Neural cell (in vitro differentiated cells): ENCODE data around the gene SLC16A1. TPM values are rescaled to one million over a fixed set of nuclear protein-coding genes. Genes with fewer than 3 reads are reported as not detected.

ENCODE experiments used
- H2AFZ ChIP-seq: fragments of 200-600, 300-800 bp; sonication (generic), shearing (Covaris generic); 2 replicates; pipeline ENCODE4 v1.6.0; 2014; ENCODE audit warnings: low read depth, mild to moderate bottlenecking, antibody characterized with exemption, low read length, moderate library complexity
- H3F3A ChIP-seq: fragments of 200-600 bp; shearing (Covaris generic); 2 replicates; pipeline ENCODE4 v1.6.1; 2016; ENCODE audit warnings: mild to moderate bottlenecking, moderate library complexity, mixed read lengths, antibody characterized with exemption, low read length; ENCODE audit not compliant: insufficient read depth, poor library complexity, severe bottlenecking
- H3K27ac ChIP-seq: fragments of 200-600, 300-800 bp; sonication (generic), shearing (Covaris generic); 2 replicates; pipeline ENCODE4 v1.5.1; 2014; ENCODE audit warnings: mild to moderate bottlenecking, low read length, moderate library complexity
- H3K27me3 ChIP-seq: fragments of 300-800, 200-600 bp; sonication (generic), shearing (Covaris generic); 2 replicates; pipeline ENCODE4 v1.6.0; 2014; ENCODE audit warnings: mild to moderate bottlenecking, low read depth, low read length, moderate library complexity; ENCODE audit not compliant: insufficient read depth
- H3K36me3 ChIP-seq: fragments of 300-800, 200-600 bp; sonication (generic), shearing (Covaris generic); 2 replicates; pipeline ENCODE4 v1.5.1; 2014; ENCODE audit warnings: mild to moderate bottlenecking, antibody characterized with exemption, low read length, moderate library complexity; ENCODE audit not compliant: insufficient read depth
- H3K4me2 ChIP-seq: fragments of 300-800, 200-600 bp; sonication (generic), shearing (Covaris generic); 2 replicates; pipeline ENCODE4 v1.6.0; 2014; ENCODE audit warnings: mild to moderate bottlenecking, low read length
- H3K4me3 ChIP-seq: fragments of 300-800, 200-600 bp; sonication (generic), shearing (Covaris generic); 2 replicates; pipeline ENCODE4 v1.5.1; 2014; ENCODE audit warnings: mild to moderate bottlenecking, low read length, moderate library complexity
- H3K79me2 ChIP-seq: fragments of 200-600 bp; shearing (Covaris generic); replicated peaks from 2 replicates; pipeline ENCODE4 v1.6.0; 2014; ENCODE audit warnings: mild to moderate bottlenecking, low read length, moderate library complexity; ENCODE audit not compliant: insufficient read depth
- H3K9ac ChIP-seq: fragments of 300-800, 200-600 bp; sonication (generic), shearing (Covaris generic); 2 replicates; pipeline ENCODE4 v1.6.1; 2016; ENCODE audit warnings: mild to moderate bottlenecking, low read length, mixed read lengths
- H3K9me2 ChIP-seq: fragments of 200-600 bp; shearing (Covaris generic); 2 replicates; pipeline ENCODE4 v1.6.1; 2016; ENCODE audit warnings: mild to moderate bottlenecking, low read length, mixed read lengths; ENCODE audit not compliant: insufficient read depth
- H3K9me3 ChIP-seq: fragments of 200-600, 300-800 bp; sonication (generic), shearing (Covaris generic); 2 replicates; pipeline ENCODE4 v1.6.1; 2016; ENCODE audit warnings: mild to moderate bottlenecking, mixed run types, low read length, moderate library complexity, mixed read lengths
- H4K20me1 ChIP-seq: fragments of 200-600 bp; shearing (Covaris generic); 2 replicates; pipeline ENCODE4 v1.6.1; 2016; ENCODE audit warnings: mild to moderate bottlenecking, mixed run types; ENCODE audit not compliant: insufficient read depth
- EP300 ChIP-seq: fragments of 450-650 bp; conservative IDR thresholded peaks from 2 replicates; pipeline ENCODE4 v1.6.1; 2014; ENCODE audit warnings: antibody characterized with exemption, mild to moderate bottlenecking, moderate library complexity; ENCODE audit not compliant: poor library complexity, severe bottlenecking
- EZH2 ChIP-seq: fragments of 200-600, 300-800 bp; shearing (Covaris generic), sonication (generic); IDR thresholded peaks from 2 replicates; pipeline ENCODE4 v1.6.1; 2014; ENCODE audit warnings: antibody characterized with exemption, low read length, borderline replicate concordance, mild to moderate bottlenecking; ENCODE audit not compliant: insufficient read depth, poor library complexity, severe bottlenecking
- MXI1 ChIP-seq: fragments of 450-650 bp; conservative IDR thresholded peaks from 2 replicates; pipeline ENCODE4 v1.6.1; 2014; ENCODE audit warnings: antibody characterized with exemption, mild to moderate bottlenecking; ENCODE audit not compliant: poor library complexity, severe bottlenecking
- POLR2AphosphoS5 ChIP-seq: IDR thresholded peaks from 2 replicates; pipeline ENCODE4 v1.6.1; 2012
- RAD21 ChIP-seq: fragments of 450-650 bp; conservative IDR thresholded peaks from 2 replicates; pipeline ENCODE4 v1.6.1; 2014; ENCODE audit warnings: antibody characterized with exemption, mild to moderate bottlenecking, moderate library complexity
- SMC3 ChIP-seq: fragments of 450-650 bp; conservative IDR thresholded peaks from 2 replicates; pipeline ENCODE4 v1.6.1; 2014; ENCODE audit warnings: antibody characterized with exemption, mild to moderate bottlenecking, moderate library complexity; ENCODE audit not compliant: poor library complexity
- TAF1 ChIP-seq: IDR thresholded peaks from 2 replicates; pipeline ENCODE4 v1.6.1; 2012; ENCODE audit warnings: low read depth
- polyA plus RNA-seq: library from polyadenylated mRNA; depleted of rRNA; stranded (reverse); fragments of >200 nt; gene quantifications from 2 replicates; pipeline ENCODE4 v1.2.3, GENCODE V29; 2014
- TF ChIP-seq, protein P1 (sequence below): fragments of 450-650 bp; IDR thresholded peaks from 2 replicates; pipeline ENCODE4 v1.5.1; 2014; ENCODE audit warnings: antibody characterized with exemption, mild to moderate bottlenecking, moderate library complexity; ENCODE audit not compliant: poor library complexity, severe bottlenecking
- TF ChIP-seq, protein P2 (sequence below): IDR thresholded peaks from 2 replicates; pipeline ENCODE4 v1.6.1; 2012; ENCODE audit warnings: borderline replicate concordance

Gene SLC16A1
- polyA plus RNA-seq, 1 donor from 2014 or later: 18.6 TPM

DNA sequence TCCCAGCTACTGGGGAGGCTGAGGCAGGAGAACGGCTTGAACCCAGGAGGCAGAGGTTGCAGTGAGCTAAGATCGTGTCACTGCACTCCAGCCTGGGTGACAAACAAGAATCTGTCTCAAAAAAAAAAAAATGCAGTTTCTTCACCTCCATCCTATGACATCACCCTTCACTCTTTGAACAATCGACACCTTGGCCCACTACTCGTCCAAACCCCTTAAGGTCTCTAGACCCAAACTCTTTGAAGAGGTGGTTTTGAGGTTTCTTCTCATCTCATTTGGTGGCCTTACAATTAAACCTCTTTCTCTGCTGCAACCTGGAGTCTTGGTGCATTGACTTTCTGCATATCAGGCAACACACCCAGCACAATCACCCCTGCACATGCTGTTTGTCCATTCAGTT, 86.1 kb downstream of the SLC16A1 start:
- TF ChIP-seq SMC3 (no peak), EZH2 (no peak), EP300 (no peak), TAF1 (no peak), POLR2AphosphoS5 (no peak), RAD21 (no peak), MXI1 (no peak)
- TF ChIP-seq, protein P1, sequence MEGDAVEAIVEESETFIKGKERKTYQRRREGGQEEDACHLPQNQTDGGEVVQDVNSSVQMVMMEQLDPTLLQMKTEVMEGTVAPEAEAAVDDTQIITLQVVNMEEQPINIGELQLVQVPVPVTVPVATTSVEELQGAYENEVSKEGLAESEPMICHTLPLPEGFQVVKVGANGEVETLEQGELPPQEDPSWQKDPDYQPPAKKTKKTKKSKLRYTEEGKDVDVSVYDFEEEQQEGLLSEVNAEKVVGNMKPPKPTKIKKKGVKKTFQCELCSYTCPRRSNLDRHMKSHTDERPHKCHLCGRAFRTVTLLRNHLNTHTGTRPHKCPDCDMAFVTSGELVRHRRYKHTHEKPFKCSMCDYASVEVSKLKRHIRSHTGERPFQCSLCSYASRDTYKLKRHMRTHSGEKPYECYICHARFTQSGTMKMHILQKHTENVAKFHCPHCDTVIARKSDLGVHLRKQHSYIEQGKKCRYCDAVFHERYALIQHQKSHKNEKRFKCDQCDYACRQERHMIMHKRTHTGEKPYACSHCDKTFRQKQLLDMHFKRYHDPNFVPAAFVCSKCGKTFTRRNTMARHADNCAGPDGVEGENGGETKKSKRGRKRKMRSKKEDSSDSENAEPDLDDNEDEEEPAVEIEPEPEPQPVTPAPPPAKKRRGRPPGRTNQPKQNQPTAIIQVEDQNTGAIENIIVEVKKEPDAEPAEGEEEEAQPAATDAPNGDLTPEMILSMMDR: no peak
- TF ChIP-seq, protein P2, sequence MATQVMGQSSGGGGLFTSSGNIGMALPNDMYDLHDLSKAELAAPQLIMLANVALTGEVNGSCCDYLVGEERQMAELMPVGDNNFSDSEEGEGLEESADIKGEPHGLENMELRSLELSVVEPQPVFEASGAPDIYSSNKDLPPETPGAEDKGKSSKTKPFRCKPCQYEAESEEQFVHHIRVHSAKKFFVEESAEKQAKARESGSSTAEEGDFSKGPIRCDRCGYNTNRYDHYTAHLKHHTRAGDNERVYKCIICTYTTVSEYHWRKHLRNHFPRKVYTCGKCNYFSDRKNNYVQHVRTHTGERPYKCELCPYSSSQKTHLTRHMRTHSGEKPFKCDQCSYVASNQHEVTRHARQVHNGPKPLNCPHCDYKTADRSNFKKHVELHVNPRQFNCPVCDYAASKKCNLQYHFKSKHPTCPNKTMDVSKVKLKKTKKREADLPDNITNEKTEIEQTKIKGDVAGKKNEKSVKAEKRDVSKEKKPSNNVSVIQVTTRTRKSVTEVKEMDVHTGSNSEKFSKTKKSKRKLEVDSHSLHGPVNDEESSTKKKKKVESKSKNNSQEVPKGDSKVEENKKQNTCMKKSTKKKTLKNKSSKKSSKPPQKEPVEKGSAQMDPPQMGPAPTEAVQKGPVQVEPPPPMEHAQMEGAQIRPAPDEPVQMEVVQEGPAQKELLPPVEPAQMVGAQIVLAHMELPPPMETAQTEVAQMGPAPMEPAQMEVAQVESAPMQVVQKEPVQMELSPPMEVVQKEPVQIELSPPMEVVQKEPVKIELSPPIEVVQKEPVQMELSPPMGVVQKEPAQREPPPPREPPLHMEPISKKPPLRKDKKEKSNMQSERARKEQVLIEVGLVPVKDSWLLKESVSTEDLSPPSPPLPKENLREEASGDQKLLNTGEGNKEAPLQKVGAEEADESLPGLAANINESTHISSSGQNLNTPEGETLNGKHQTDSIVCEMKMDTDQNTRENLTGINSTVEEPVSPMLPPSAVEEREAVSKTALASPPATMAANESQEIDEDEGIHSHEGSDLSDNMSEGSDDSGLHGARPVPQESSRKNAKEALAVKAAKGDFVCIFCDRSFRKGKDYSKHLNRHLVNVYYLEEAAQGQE: no peak
- Histone ChIP-seq H3K4me2 (no peak overlapping the region), H4K20me1 (no peaks in the 10 kb centered on the region), H3K79me2 (no peaks in the 10 kb centered on the region), H3K9ac (no peak overlapping the region), H3K27ac (no peak overlapping the region), H3K9me3 (no peaks in the 10 kb centered on the region), H3K36me3 (no peaks in the 10 kb centered on the region), H2AFZ (no peak overlapping the region), H3K27me3 (no peaks in the 10 kb centered on the region), H3K9me2 (no peaks in the 10 kb centered on the region), H3F3A (no peaks in the 10 kb centered on the region), H3K4me3 (no peak overlapping the region)

DNA sequence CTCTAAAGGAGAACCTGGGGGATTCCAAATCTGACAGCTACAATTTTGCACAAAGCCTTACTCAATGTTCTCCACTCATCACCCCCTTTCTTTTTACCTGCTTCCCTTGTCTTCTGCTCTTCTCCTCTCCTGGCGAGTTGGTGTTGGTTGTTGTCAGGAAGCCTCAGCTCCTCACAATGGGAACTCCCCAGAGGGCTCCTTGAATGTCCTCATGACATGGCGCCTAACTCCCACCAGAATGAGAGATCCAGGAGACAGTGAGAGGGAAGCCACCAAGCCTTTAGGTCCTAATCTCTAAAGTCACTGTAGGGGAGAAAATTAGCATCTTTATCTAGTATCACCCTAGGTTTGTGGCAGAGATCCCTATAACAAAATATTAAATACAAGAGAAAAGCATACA, 87.8 kb downstream of the SLC16A1 start:
- H4K20me1 ChIP-seq: no peaks in the 10 kb centered on the region
- TF ChIP-seq TAF1: no peak
- TF ChIP-seq, protein P1: no peak
- no peak overlapping the region for H3K27ac ChIP-seq
- no peak overlapping the region for H3K4me2 ChIP-seq
- H2AFZ ChIP-seq: no peak overlapping the region
- H3K9me2 ChIP-seq: no peaks in the 10 kb centered on the region
- H3F3A ChIP-seq: no peaks in the 10 kb centered on the region
- H3K9ac ChIP-seq: no peak overlapping the region
- H3K9me3 ChIP-seq: no peaks in the 10 kb centered on the region
- H3K4me3 ChIP-seq: no peak overlapping the region
- H3K27me3 ChIP-seq: no peaks in the 10 kb centered on the region
- H3K36me3 ChIP-seq: no peaks in the 10 kb centered on the region
- no peaks in the 10 kb centered on the region for H3K79me2 ChIP-seq
